ENCODE results near the gene ZNF346. TPM values are rescaled to one million over a fixed set of nuclear protein-coding genes. Genes with fewer than 3 reads are reported as not detected.

The ZNF346 gene
- total RNA-seq, 1 donor from 2014 or later, result 13.9 TPM

- no peaks in the 10 kb centered on the region for H3K9me3 ChIP-seq
- H3K4me3 ChIP-seq, result no peak overlapping the region
- ATAC-seq (no peak), DNase-seq (no peak)
- no peaks in the 10 kb centered on the region for H3K27me3 ChIP-seq (ENCODE audit: low read depth)
- no peaks in the 10 kb centered on the region for H3K36me3 ChIP-seq
- intact Hi-C loops (cut with DNase I), result no loop called here
- H3K4me1 ChIP-seq, result peaks cover 8% of the 10 kb centered on the region
- H3K27ac ChIP-seq, result no peak overlapping the region
- TF ChIP-seq, protein P1, sequence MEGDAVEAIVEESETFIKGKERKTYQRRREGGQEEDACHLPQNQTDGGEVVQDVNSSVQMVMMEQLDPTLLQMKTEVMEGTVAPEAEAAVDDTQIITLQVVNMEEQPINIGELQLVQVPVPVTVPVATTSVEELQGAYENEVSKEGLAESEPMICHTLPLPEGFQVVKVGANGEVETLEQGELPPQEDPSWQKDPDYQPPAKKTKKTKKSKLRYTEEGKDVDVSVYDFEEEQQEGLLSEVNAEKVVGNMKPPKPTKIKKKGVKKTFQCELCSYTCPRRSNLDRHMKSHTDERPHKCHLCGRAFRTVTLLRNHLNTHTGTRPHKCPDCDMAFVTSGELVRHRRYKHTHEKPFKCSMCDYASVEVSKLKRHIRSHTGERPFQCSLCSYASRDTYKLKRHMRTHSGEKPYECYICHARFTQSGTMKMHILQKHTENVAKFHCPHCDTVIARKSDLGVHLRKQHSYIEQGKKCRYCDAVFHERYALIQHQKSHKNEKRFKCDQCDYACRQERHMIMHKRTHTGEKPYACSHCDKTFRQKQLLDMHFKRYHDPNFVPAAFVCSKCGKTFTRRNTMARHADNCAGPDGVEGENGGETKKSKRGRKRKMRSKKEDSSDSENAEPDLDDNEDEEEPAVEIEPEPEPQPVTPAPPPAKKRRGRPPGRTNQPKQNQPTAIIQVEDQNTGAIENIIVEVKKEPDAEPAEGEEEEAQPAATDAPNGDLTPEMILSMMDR (IDR thresholded peaks at IDR 0.05), result no peak
These were observed 87.3 kb downstream of the ZNF346 start for GRCh38 chr5:177109810-177110209.

- Histone ChIP-seq H3K4me1 (peaks cover 15% of the 10 kb centered on the region), H3K27ac (no peak overlapping the region), H3K27me3 (ENCODE audit: low read depth) (no peaks in the 10 kb centered on the region), H3K9me3 (no peaks in the 10 kb centered on the region), H3K36me3 (no peaks in the 10 kb centered on the region), H3K4me3 (no peak overlapping the region)
- DNase-seq (no peak), ATAC-seq (peak; percentile 49 to 55)
- TF ChIP-seq, protein P1 (IDR thresholded peaks at IDR 0.05), result peak; percentile 94
- intact Hi-C loops (cut with DNase I), result no loop called here
These were observed 89.4 kb downstream of the ZNF346 start for GRCh38 chr5:177111720-177112394.

- Histone ChIP-seq H3K9me3 (no peaks in the 10 kb centered on the region), H3K4me1 (peaks cover 20% of the 10 kb centered on the region), H3K36me3 (no peaks in the 10 kb centered on the region), H3K27me3 (ENCODE audit: low read depth) (no peaks in the 10 kb centered on the region), H3K27ac (no peak overlapping the region), H3K4me3 (no peak overlapping the region)
- DNase-seq, result no peak
- no peak for ATAC-seq
- TF ChIP-seq, protein P1 (IDR thresholded peaks at IDR 0.05), result no peak
- intact Hi-C loops (cut with DNase I), result no loop called here
These were observed 90.2 kb downstream of the ZNF346 start for GRCh38 chr5:177112589-177113220.

GRCh38 chr5:177113566-177114424 is 91.3 kb downstream of the ZNF346 start:
- Histone ChIP-seq H3K4me1 (peaks cover 20% of the 10 kb centered on the region), H3K36me3 (no peaks in the 10 kb centered on the region), H3K27me3 (ENCODE audit: low read depth) (no peaks in the 10 kb centered on the region), H3K27ac (peak overlapping the region; percentile 73), H3K9me3 (no peaks in the 10 kb centered on the region), H3K4me3 (peak overlapping the region; percentile 43)
- peak; percentile 80 for DNase-seq
- intact Hi-C loops (cut with DNase I), result no loop called here
- peak; percentile 77 to 79 for ATAC-seq
- TF ChIP-seq, protein P1 (IDR thresholded peaks at IDR 0.05), result peak; percentile 99

- H3K36me3 ChIP-seq, result no peaks in the 10 kb centered on the region
- peak; percentile 94 to 97 for ATAC-seq
- TF ChIP-seq, protein P1 (IDR thresholded peaks at IDR 0.05), result peak; percentile 13
- peaks cover 20% of the 10 kb centered on the region for H3K4me1 ChIP-seq
- no peaks in the 10 kb centered on the region for H3K27me3 ChIP-seq (ENCODE audit: low read depth)
- no peaks in the 10 kb centered on the region for H3K9me3 ChIP-seq
- intact Hi-C loops (cut with DNase I), result no loop called here
- peak overlapping the region; percentile 41 for H3K4me3 ChIP-seq
- DNase-seq, result peak; percentile 92
- peak overlapping the region; percentile 63 for H3K27ac ChIP-seq
These were observed 94.3 kb downstream of the ZNF346 start for GRCh38 chr5:177116631-177117373.
